ENCODE results near the gene CD300H.
"Not testable (repeated sequence)": the region's sequence is repeated elsewhere in the genome, so short reads cannot be mapped to it uniquely, and the experiment has no call there.

GRCh38 chr17:74518413-74518981, 48.8 kb downstream of the CD300H start:
- TF ChIP-seq CTCF (IDR thresholded peaks at IDR 0.05); ZFX (IDR thresholded peaks at IDR 0.05; ENCODE audit: borderline replicate concordance): not testable (repeated sequence)
